Myocyte (in vitro differentiated cells): ENCODE results near the gene EXOC4. TPM values are rescaled to one million over a fixed set of nuclear protein-coding genes. Genes with fewer than 3 reads are reported as not detected.

Experiments used
- DNase-seq: peaks from one replicate; pipeline ENCODE4 v3.0.0-alpha.2; 2012; ENCODE audit warnings: low read depth
- total RNA-seq: library from RNA; depleted of rRNA; stranded (reverse); fragments of >200 nt; gene quantifications from 2 replicates; pipeline ENCODE4 v1.2.3, GENCODE V29; 2014

EXOC4 gene
- total RNA-seq, 1 donor from 2014 or later: 106 TPM

DNA sequence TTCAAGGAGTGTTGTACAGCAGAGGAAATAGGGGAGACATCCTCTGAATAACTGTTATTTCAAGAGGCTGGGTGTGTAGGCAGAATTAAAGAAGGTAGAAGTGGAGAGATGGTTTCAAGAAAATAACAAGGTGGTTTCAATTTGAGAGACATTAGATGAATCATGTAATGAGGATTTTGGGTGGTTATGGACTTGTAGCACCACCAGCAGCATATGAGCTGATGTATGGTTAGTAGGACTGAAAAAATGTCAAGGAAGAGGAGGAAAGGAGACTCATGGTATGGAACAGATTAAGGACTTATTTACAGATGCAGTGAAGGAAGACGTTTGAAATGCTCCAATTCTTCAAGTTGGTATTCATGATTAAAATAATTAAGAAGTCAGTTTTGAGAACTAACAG lies 166.2 kb downstream of the EXOC4 start:
- no peak for DNase-seq

DNA sequence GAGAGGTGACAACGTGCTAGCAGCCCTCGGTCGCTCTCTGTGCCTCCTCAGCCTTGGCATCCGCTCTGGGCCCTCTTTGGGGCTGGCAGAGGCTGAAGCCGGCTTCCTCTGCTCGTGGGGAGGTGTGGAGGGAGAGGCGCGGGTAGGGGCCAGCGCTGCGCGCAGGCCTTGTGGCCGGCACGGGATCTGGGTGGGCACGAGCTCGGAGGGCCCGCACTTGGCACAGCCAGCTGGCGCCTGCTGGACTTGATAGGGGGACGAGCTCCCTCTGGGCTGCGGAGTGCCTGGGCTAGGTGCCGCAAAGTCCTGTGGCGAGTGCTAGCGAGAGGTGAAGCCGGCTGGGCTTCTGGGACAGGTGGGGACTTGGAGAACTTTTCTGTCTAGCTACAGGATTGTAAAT lies 170.7 kb downstream of the EXOC4 start:
- no peak for DNase-seq

DNA sequence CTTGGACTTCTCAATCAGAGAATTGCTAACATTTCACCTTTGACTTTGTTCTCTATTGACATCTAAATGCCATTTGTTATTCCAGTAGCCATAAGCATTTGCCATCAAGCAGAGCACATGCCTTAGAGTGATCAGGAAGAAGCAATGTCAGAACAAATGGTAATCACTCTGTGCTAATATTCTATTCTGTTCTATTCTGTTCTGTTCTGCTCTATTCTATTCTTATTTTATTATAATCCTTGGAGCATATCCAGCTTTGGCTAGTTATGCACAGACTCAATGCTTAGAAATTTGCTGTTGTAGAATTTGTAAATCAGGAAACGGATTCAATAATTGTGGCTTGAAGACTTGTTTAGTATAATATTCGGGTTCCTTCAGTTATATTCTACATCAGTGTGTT lies 175.4 kb downstream of the EXOC4 start:
- no peak for DNase-seq

GRCh38 chr7:133428876-133429275 lies 176.0 kb downstream of the EXOC4 start:
- DNase-seq: peak; percentile 16

DNA sequence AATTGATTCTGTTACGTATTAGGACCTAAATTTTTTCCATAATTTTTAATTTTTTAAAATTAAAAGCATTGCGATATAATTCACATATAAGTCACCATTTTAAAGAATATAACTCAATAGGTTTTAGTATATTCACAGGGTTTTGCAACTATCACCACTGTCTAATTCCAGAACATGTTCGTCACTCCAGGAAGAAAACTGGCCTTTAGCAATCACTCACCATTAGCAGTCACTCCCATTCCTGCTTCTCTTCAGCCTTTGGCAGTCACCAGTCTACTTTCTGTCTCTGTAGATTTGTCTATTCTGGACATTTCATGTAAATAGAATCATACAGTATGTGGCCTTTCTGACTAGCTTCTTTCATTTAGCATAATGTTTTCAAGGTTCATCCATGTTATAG lies 176.5 kb downstream of the EXOC4 start:
- DNase-seq: no peak

DNA sequence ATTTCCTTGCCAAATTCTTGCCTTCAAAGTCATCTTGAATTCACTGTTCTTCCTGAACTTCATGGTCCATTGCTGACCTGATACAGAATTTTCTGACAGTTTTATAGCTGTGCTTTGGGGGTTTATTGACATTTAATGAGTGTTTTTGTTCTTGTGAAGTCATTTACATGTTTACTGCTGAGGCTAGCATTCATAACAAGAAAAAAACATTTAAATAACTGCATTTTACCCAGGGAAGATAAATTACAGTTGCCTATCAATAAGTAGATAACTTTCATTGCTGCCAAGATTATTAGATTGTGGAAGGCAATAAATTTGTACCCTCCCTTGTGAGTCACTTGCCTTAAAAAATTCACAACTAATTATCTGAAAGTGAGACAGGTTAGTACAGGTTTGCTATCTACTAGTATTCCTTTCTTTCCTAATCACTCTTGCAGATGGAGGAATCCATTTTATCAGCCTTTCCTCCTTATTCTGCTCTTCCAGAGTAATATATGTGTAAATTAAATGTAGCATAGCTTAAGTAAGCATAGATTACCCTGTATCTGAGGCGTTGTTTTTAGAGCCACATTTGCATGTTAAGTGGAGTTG lies 178.4 kb downstream of the EXOC4 start:
- no peak for DNase-seq

DNA sequence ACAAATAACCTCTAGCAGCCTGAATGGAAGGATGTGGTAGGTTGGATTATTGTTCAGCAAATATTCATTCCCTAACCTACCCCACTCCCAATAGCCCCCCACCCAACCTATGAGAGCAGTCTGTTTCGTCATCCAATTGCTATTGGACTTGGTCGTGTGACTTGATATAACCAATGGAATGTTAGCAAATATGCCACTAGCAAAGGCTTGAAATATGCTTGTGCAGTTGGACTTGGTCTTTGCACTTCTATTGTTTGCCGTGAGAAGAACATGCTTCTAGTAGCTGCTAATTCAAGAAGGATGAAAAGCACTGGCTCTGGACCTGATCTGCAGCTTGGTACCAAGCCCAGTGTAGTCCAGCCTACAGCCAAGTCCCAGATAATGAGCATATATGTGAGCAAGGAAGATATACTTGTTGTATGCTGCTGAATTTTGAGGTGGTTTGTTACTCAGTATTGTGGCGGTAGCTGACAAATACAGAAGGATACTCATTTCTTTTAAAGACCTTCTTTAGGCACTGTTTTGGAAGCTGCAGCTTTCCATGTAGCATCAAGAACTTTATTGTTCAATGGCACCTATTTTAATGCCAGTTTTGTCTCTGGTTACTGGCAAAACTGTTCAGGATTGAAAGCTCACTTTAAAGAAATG lies 180.4 kb downstream of the EXOC4 start:
- DNase-seq: no peak

- peak; percentile 54 for DNase-seq
Measured at GRCh38 chr7:133434246-133434865, 181.5 kb downstream of the EXOC4 start.

GRCh38 chr7:133436014-133436428 lies 183.1 kb downstream of the EXOC4 start:
- peak; percentile 76 for DNase-seq

- DNase-seq: no peak
Measured at GRCh38 chr7:133437544-133437943, 184.7 kb downstream of the EXOC4 start.

DNA sequence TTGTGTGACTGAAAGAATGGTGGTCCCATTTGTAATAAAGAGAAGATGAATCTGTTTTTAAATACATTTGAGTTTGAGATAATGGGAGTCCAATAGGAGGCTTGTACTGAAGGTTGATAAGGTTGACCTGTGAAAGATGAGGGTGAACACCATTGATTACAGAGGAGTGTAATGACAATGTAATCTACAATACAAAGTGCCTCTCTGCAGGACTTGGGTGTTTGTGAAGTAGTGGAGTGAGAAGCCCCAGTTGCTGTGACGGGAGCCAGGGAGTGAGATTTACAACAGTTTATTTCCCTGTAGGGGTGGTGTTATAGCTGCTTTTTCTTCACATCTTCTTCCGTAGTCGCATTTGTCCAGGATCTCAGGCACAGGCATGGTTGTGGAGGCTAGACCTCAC lies 189.9 kb downstream of the EXOC4 start:
- DNase-seq: no peak

GRCh38 chr7:133445617-133446016 lies 192.7 kb downstream of the EXOC4 start:
- DNase-seq: no peak

- no peak for DNase-seq
Measured at GRCh38 chr7:133448012-133448411, 195.1 kb downstream of the EXOC4 start.

DNA sequence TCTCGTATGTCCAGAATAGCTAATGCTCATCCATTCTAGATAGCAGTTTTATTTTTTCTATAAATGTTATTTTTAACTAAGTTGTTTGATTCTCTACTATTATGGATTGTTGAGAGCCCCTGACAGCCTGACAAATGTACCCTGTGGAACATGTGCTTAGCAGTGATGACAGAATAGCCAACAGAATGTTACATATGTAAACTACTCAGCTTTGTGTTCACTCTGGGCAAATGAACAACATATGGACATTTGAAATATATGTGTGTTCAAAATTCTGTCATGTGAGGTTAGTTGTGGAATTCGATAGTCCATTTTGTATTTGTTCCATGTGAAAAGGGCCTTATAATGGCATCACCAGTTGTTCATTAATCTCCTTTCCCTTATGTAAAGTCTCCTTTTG lies 199.7 kb downstream of the EXOC4 start:
- no peak for DNase-seq

DNA sequence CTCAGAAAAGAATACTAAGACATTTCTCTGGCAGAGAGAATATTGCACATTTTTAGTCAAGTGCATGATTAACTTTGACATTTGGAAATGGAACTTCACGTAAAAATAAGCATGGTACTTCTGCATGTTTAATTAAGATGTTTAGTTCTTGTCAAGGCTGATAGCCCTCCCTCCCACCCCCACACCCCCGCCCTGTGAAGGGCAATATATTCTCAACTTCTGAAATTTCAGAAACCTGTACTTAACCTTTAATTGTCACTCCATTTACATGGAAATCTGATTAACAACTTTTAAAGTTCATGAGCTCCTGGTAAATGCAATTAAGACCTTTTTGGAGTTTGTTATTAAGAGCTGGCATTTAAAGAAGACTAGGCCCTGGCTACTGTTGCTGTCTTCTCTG lies 205.8 kb downstream of the EXOC4 start:
- DNase-seq: no peak

DNA sequence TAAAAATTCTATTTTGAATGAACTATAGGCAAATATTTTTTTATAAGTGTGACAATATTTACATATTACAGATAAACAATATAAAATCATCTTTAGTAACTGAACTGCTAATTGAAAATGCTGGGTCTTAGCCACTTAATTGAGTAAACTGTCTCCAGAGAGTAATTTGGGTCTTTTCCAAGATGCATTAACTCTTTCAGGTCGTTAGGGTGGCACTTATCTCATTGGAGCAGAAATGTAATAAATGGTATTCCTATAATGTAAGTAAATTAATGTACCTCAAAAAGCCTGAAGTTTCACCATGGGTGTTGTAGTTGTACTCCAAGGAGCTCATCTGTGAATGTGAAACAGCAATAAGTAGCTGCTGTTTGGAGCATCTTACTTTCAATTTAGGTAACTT lies 208.5 kb downstream of the EXOC4 start:
- DNase-seq: no peak

DNA sequence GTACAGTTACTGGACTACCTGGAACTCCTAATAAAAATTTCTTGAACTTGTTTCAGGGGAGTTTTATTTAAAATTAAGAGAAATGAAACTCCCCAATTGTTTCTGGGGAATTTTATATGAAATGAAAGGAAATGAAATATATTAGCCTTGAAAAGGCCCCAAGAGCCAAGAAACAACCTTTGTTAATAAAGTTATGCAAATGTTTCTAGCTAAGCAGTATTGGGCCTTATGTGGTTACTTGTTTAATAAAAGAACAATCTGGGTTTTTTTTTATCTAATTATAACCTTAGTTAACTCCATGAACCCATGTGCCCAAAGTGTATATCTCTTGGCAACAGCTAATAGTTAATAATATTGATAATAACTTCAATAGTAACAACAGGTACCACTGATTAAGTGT lies 222.8 kb downstream of the EXOC4 start:
- no peak for DNase-seq

DNA sequence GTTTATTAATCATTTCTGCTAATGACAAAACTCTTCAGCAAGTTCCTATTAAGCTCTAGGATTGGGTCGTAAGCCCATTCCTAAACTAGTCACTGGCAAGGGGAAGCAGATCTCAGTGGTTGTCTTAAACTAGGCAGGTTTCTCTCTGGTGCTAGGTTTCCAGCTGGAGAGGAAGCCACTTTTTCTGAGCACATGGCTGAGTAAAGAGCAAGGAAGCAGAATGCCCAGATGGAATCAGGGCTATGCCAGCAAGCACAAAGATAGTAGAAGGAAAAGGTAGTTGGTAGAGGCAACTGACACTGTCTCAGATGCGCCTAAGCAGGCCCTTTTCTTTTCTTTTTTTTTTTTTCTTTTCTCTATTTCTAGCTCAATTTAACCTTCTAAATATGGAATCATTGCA lies 224.9 kb downstream of the EXOC4 start:
- DNase-seq: no peak

- no peak for DNase-seq
Measured at GRCh38 chr7:133478591-133479135, 225.8 kb downstream of the EXOC4 start.

DNA sequence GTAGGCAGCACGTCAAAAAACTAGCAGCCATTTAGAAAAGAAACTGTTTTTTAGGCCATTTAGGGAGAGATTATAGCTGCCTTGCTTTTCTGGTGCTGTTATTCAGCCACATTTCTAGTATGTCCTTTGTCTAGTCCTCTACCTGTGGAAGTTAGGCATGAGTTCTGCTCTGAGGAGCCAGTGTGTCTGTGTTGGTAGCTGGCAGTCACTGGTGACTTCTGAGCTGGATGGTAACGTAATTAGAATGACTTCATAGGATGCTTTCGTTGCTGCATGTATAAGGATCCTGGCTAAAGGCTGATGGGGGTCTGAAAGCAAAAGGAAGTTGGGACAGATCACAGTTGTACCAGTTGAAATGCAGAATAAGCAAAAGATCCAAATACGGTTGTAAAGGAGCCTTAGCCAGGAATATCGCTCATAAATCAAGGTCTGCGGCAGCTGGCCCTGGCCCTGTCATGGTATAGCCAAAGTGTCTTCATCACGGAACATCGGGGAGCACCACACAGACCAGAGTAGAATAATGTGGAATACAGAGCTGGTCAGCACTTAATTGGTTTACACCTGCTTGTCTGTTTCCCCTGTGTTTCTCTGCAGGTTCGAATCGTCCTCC lies 226.7 kb downstream of the EXOC4 start:
- DNase-seq: no peak

DNA sequence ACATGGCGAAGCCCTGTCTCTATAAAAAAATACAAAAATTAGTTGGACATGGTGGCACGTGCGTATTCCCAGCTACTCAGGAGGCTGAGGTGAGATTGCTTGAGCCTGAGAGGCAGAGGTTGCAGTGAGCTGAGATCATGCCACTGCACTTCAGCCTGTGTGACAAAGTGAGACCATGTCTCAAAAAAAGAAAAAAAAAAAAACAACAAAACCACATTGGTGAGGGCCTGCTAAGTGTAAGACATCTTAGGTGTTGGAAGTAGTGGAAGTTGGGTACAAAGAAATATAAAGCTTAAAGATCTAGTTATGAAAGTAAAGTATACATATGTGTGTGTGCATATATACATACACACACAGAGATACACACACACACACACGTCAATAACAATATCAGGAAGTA lies 228.0 kb downstream of the EXOC4 start:
- no peak for DNase-seq

DNA sequence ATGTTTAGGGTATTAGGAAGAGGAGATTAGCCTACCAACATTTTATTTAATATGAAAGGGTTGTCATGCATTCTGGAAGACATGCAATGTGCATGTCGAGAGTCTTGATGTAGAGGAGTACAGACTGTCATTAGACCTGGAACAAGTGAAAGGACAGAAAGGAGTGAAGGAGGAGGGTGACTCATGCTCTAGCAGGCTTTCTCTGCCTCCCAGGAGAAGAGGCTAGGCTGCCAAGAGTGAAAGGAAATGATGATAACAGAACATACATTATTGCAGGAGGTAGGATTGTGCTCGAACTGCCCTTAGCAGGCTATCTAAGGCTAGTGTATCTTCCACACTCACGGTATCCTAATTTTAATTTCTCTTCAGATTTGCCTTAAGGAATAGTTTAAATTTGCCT lies 228.8 kb downstream of the EXOC4 start:
- DNase-seq: peak; percentile 16
